DMS153 (cell line): ENCODE data around the gene ITPR3.

Source experiments
- DNase-seq: peaks from one replicate; lab custom pipeline; 2025; lab: John Stamatoyannopoulos, UW

The ITPR3 gene

GRCh38 chr6:33700391-33701050, 79.4 kb downstream of the ITPR3 start:
- peak; percentile 3 for DNase-seq

- no peak for DNase-seq
Observed at GRCh38 chr6:33702345-33702977, 81.3 kb downstream of the ITPR3 start.

- DNase-seq: no peak
Observed at GRCh38 chr6:33704215-33705066, 83.3 kb downstream of the ITPR3 start.

- no peak for DNase-seq
Observed at GRCh38 chr6:33705268-33705885, 84.3 kb downstream of the ITPR3 start.

GRCh38 chr6:33705955-33706725, 85.0 kb downstream of the ITPR3 start:
- no peak for DNase-seq

GRCh38 chr6:33707771-33708170, 86.6 kb downstream of the ITPR3 start:
- DNase-seq: no peak

- no peak for DNase-seq
Observed at GRCh38 chr6:33708516-33709204, 87.5 kb downstream of the ITPR3 start.

GRCh38 chr6:33709605-33710295, 88.6 kb downstream of the ITPR3 start:
- no peak for DNase-seq

- peak; percentile 13 for DNase-seq
Observed at GRCh38 chr6:33710296-33711121, 89.4 kb downstream of the ITPR3 start.

GRCh38 chr6:33711140-33712129, 90.3 kb downstream of the ITPR3 start, which contains the start of gene UQCC2:
UQCC2 (minus strand) TSS chr6:33711700; CDS start chr6:33711686, 14 bp downstream.
- DNase-seq: peak; percentile 95

GRCh38 chr6:33712914-33713313, 91.8 kb downstream of the ITPR3 start:
- no peak for DNase-seq

- no peak for DNase-seq
Observed at GRCh38 chr6:33713786-33714185, 92.7 kb downstream of the ITPR3 start.

GRCh38 chr6:33714385-33715040, 93.4 kb downstream of the ITPR3 start:
- peak; percentile 11 for DNase-seq

- peak; percentile 85 for DNase-seq
Observed at GRCh38 chr6:33716379-33716778, 95.3 kb downstream of the ITPR3 start.

- DNase-seq: peak; percentile 16
Observed at GRCh38 chr6:33716890-33717632, 95.9 kb downstream of the ITPR3 start.

- DNase-seq: no peak
Observed at GRCh38 chr6:33717934-33718455, 96.9 kb downstream of the ITPR3 start.

GRCh38 chr6:33718713-33719112, 97.6 kb downstream of the ITPR3 start:
- no peak for DNase-seq
